Lower lobe of right lung (tissue), 2 donors: ENCODE results near the gene FUZ. TPM values are rescaled to one million over a fixed set of nuclear protein-coding genes. Genes with fewer than 3 reads are reported as not detected.

Experiments
- ATAC-seq, 2 donors: fragments of 200-7000 bp; cut with Tn5 transposase; one replicate each; pipeline ENCODE4 v1.9.1; 2020 to 2022; ENCODE audit warnings: mild to moderate bottlenecking in 2 of 2, moderate library complexity in 2 of 2
- DNase-seq: peaks from one replicate; pipeline ENCODE4 v3.0.0-alpha.2; 2020
- H3K27ac ChIP-seq: fragments of 200-600 bp; one replicate; pipeline ENCODE4 v1.8.0; 2022
- H3K27me3 ChIP-seq: fragments of 200-600 bp; one replicate; pipeline ENCODE4 v1.8.0; 2022; ENCODE audit warnings: low read depth
- H3K36me3 ChIP-seq: fragments of 200-600 bp; one replicate; pipeline ENCODE4 v1.8.0; 2022; ENCODE audit warnings: mild to moderate bottlenecking
- H3K4me1 ChIP-seq: fragments of 200-600 bp; one replicate; pipeline ENCODE4 v1.8.0; 2022
- H3K4me3 ChIP-seq: fragments of 200-600 bp; one replicate; pipeline ENCODE4 v1.8.0; 2022; ENCODE audit warnings: mild to moderate bottlenecking
- H3K9me3 ChIP-seq: fragments of 200-600 bp; one replicate; pipeline ENCODE4 v1.8.0; 2022
- CTCF ChIP-seq: fragments of 200-600 bp; IDR thresholded peaks from one replicate; pipeline ENCODE4 v1.8.0; 2022; ENCODE audit warnings: antibody characterized with exemption, mild to moderate bottlenecking
- intact Hi-C: fragments of 100-400 bp; cut with DNase I; formaldehyde crosslinking; loops from one replicate; pipeline ENCODE4 v1.11.0; 2022
- total RNA-seq: library from RNA; stranded (reverse); fragmentation: NEBNext Ultra II Directional; extraction: Animal tissue kit (Norgen Biotek cat#: 25700); gene quantifications from one replicate; pipeline ENCODE4 v1.2.1, GENCODE V29; 2021
- donor health status: DM: no; HTN: yes; CAD: no; lungs with severe emphysema.

FUZ gene
- total RNA-seq, 1 donor from 2014 or later, result 24.0 TPM

GRCh38 chr19:49848938-49849337 lies 35.8 kb upstream of the FUZ start:
- Histone ChIP-seq H3K27me3 (no peaks in the 10 kb centered on the region), H3K4me1 (peaks cover 26% of the 10 kb centered on the region), H3K36me3 (no peaks in the 10 kb centered on the region), H3K27ac (no peak overlapping the region), H3K9me3 (no peaks in the 10 kb centered on the region), H3K4me3 (no peak overlapping the region)
- ATAC-seq (no peak), DNase-seq (no peak)
- intact Hi-C loops, result no loop called here
- no peak for TF ChIP-seq CTCF

- ATAC-seq, result no peak
Observed at GRCh38 chr19:49847731-49848696, 34.9 kb upstream of the FUZ start.

GRCh38 chr19:49846408-49846807 lies 33.3 kb upstream of the FUZ start:
- Histone ChIP-seq H3K36me3 (no peaks in the 10 kb centered on the region), H3K4me3 (no peak overlapping the region), H3K9me3 (no peaks in the 10 kb centered on the region), H3K4me1 (peaks cover 4% of the 10 kb centered on the region), H3K27me3 (no peaks in the 10 kb centered on the region), H3K27ac (no peak overlapping the region)
- intact Hi-C loops, result no loop called here
- TF ChIP-seq CTCF, result no peak
- DNase-seq (no peak), ATAC-seq (no peak)

More at GRCh38 chr19:49847731-49848696, 34.9 kb upstream of the FUZ start:
- no peaks in the 10 kb centered on the region for H3K9me3 ChIP-seq
- no peak for TF ChIP-seq CTCF
- H3K4me1 ChIP-seq, result peaks cover 16% of the 10 kb centered on the region
- no peak for DNase-seq
- no peak overlapping the region for H3K4me3 ChIP-seq
- no peaks in the 10 kb centered on the region for H3K27me3 ChIP-seq
- H3K27ac ChIP-seq, result no peak overlapping the region
- no peaks in the 10 kb centered on the region for H3K36me3 ChIP-seq
- intact Hi-C loops, result no loop called here

- intact Hi-C loops, result no loop called here
- DNase-seq, result no peak
Observed at GRCh38 chr19:49845414-49845813, 32.3 kb upstream of the FUZ start.

More at GRCh38 chr19:49845414-49845813, 32.3 kb upstream of the FUZ start:
- Histone ChIP-seq H3K4me3 (no peak overlapping the region), H3K4me1 (peaks cover 4% of the 10 kb centered on the region), H3K36me3 (peaks cover 4% of the 10 kb centered on the region), H3K9me3 (no peaks in the 10 kb centered on the region), H3K27ac (no peak overlapping the region), H3K27me3 (no peaks in the 10 kb centered on the region)
- no peak for ATAC-seq
- no peak for TF ChIP-seq CTCF
